Colonic mucosa (tissue), 4 donors: ENCODE measurements around the gene BAG1. TPM values are rescaled to one million over a fixed set of nuclear protein-coding genes. Genes with fewer than 3 reads are reported as not detected.
A peak's percentile ranks its signal among the peaks of the same experiment; 100 is the strongest.

Experiments
- DNase-seq: peaks from one replicate; pipeline ENCODE4 v3.0.0-alpha.2; 2020
- H3K27ac ChIP-seq: fragments of 200-600 bp; one replicate; pipeline ENCODE4 v1.8.0; 2021
- H3K27me3 ChIP-seq: fragments of 200-600 bp; one replicate; pipeline ENCODE4 v1.8.0; 2021
- H3K36me3 ChIP-seq: fragments of 200-600 bp; one replicate; pipeline ENCODE4 v1.8.0; 2021
- H3K4me1 ChIP-seq: fragments of 200-600 bp; one replicate; pipeline ENCODE4 v1.8.0; 2021; ENCODE audit warnings: mild to moderate bottlenecking
- H3K4me3 ChIP-seq: fragments of 200-600 bp; one replicate; pipeline ENCODE4 v1.8.0; 2021
- H3K9ac ChIP-seq, 2 donors: one replicate each; pipeline ENCODE4 v1.7.0; 2013; ENCODE audit warnings: control low read depth in 2 of 2, low read depth in 2 of 2, low read length in 2 of 2
- H3K9me3 ChIP-seq: fragments of 200-600 bp; one replicate; pipeline ENCODE4 v1.8.0; 2021
- intact Hi-C: fragments of 100-400 bp; cut with DNase I; formaldehyde crosslinking; loops from one replicate; pipeline ENCODE4 v1.14.1; 2022
- total RNA-seq, 2 donors: library from RNA; stranded (reverse); fragmentation: NEBNext Ultra II Directional in 1 of 2; extraction: Animal tissue kit (Norgen Biotek cat#: 25700) in 1 of 2; gene quantifications; one replicate each; pipeline ENCODE4 v1.2.1, GENCODE V29; 2021
- TF ChIP-seq, protein P1 (sequence below): fragments of 200-600 bp; IDR thresholded peaks from one replicate; pipeline ENCODE4 v1.8.0; 2022; ENCODE audit warnings: antibody characterized with exemption, mild to moderate bottlenecking
- donor health status: healthy.
- donor health status: DM: no; HTN: no; CAD: no.
- donor health status: DM: no; HTN: no; CAD: no.

Gene BAG1
- total RNA-seq, 2 donors from 2014 or later, result 117 to 122 TPM

DNA sequence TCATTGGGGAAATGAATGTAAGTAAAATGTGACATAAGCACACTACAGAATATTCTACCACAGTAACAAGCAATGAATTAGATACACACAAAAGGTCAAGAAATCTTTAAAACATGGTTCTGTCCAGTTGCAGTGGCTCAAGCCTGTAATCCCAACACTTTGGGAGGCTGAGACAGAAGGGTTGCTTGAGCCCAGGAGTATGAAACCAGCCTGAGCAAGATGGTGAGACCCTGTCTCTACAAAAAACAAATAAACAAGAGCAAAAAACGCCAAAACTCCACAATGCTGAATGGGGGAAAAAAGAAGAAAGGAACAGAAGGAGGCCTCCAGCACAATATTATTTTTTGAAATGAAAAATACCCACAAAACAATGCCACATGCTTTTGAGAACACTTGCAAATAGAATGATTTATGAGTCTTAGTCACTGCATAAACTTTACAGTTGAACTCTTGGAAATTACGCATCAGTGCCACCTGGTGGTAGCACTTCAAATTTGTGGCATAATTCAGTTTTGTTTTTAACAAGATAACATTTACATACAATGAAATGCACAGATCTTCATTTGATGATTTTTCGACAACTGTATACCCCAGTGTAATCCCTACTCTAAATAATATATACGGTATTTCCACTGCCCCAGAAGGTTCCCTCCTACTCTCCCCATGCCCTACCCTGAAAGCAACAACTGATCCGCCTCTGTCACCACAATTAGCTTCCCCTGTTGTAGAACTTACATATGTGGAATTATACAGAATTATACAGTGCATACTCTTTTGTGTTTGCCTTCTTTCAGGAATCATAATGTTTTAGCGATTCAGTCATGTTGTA is 39.0 kb downstream of the BAG1 start:
- intact Hi-C loops, result loop anchor here (2.0 kb wide), 1 partner anchor 143 kb away; no protein-coding TSS in a partner anchor
- H3K27ac ChIP-seq, result no peak overlapping the region
- no peak overlapping the region for H3K4me3 ChIP-seq
- TF ChIP-seq, protein P1, sequence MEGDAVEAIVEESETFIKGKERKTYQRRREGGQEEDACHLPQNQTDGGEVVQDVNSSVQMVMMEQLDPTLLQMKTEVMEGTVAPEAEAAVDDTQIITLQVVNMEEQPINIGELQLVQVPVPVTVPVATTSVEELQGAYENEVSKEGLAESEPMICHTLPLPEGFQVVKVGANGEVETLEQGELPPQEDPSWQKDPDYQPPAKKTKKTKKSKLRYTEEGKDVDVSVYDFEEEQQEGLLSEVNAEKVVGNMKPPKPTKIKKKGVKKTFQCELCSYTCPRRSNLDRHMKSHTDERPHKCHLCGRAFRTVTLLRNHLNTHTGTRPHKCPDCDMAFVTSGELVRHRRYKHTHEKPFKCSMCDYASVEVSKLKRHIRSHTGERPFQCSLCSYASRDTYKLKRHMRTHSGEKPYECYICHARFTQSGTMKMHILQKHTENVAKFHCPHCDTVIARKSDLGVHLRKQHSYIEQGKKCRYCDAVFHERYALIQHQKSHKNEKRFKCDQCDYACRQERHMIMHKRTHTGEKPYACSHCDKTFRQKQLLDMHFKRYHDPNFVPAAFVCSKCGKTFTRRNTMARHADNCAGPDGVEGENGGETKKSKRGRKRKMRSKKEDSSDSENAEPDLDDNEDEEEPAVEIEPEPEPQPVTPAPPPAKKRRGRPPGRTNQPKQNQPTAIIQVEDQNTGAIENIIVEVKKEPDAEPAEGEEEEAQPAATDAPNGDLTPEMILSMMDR, result peak; percentile 72
- DNase-seq, result peak; percentile 88
- no peak overlapping the region for H3K9ac ChIP-seq
- H3K4me1 ChIP-seq, result no peaks in the 10 kb centered on the region
- no peaks in the 10 kb centered on the region for H3K27me3 ChIP-seq
- no peaks in the 10 kb centered on the region for H3K36me3 ChIP-seq
- H3K9me3 ChIP-seq, result no peaks in the 10 kb centered on the region

DNA sequence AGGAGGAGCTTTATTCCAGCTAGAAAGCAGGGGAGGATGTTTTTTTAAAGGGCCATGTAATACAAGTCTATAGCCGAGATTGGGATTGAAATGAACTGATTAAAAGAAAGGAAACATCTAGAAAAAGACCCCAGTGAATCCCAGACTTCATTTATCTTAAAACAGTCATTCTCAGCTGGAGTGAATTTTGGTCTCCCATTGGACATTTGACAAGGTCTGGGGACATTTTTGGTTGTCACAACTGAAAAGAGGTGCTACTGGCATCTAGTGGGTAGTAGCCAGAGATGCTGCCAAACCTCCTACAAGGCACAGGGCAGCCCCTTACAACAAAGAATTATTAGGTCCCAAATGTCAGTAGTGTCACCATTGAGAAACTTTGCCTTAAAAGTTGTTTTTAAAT is 40.8 kb downstream of the BAG1 start:
- H3K9ac ChIP-seq, result no peak overlapping the region
- no peak overlapping the region for H3K27ac ChIP-seq
- no peaks in the 10 kb centered on the region for H3K36me3 ChIP-seq
- no peak overlapping the region for H3K4me3 ChIP-seq
- no peak for DNase-seq
- intact Hi-C loops, result loop anchor here (2.0 to 5.0 kb wide), 2 partner anchors 51 to 141 kb away; no protein-coding TSS in a partner anchor
- no peaks in the 10 kb centered on the region for H3K4me1 ChIP-seq
- no peaks in the 10 kb centered on the region for H3K9me3 ChIP-seq
- TF ChIP-seq, protein P1, result no peak
- H3K27me3 ChIP-seq, result no peaks in the 10 kb centered on the region

DNA sequence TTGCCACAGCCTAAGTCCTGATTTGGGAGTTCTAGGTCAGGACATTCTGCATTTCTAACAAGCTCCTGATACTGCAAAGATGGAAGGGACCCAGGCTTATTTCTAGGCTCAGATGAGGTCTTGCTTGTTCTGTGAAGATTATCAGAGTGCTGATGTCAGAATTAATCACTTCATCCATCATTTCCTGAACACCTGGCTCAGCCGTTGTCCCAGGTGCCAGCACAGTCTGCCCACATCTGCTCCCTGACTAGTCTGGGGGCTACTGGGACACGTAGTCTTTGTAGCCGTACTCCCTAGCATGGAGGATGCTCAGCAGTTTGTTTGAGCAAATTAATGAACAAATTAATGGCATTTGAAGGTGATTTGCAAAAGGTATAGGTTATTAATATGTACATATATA is 42.5 kb downstream of the BAG1 start:
- Histone ChIP-seq H3K4me1 (no peaks in the 10 kb centered on the region), H3K36me3 (no peaks in the 10 kb centered on the region), H3K27ac (no peak overlapping the region), H3K4me3 (no peak overlapping the region), H3K27me3 (no peaks in the 10 kb centered on the region), H3K9ac (no peak overlapping the region), H3K9me3 (no peaks in the 10 kb centered on the region)
- intact Hi-C loops, result loop anchor here (5.0 kb wide), 1 partner anchor 50 kb away; no protein-coding TSS in a partner anchor
- TF ChIP-seq, protein P1, result no peak
- no peak for DNase-seq

DNA sequence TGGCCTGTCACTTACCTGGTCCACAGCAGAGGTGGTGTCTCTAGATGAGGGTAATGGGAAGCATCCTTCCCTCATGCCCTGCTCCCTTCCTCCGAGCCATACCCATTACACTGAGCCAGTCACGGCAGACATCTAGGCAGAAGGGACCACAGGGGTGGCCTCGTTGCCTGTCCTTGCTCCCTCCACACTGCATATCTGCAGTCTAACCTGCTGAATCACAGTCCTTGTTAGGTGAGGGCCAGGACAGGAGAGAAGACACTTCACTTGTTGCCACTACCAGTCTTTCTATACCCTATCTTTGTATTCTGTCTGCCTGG is 43.0 kb downstream of the BAG1 start:
- Histone ChIP-seq H3K9ac (no peak overlapping the region), H3K4me3 (no peak overlapping the region), H3K9me3 (no peaks in the 10 kb centered on the region), H3K27me3 (no peaks in the 10 kb centered on the region), H3K36me3 (no peaks in the 10 kb centered on the region), H3K4me1 (no peaks in the 10 kb centered on the region), H3K27ac (no peak overlapping the region)
- TF ChIP-seq, protein P1, result no peak
- DNase-seq, result no peak
- intact Hi-C loops, result loop anchor here (5.0 kb wide), 1 partner anchor 49 kb away; no protein-coding TSS in a partner anchor

DNA sequence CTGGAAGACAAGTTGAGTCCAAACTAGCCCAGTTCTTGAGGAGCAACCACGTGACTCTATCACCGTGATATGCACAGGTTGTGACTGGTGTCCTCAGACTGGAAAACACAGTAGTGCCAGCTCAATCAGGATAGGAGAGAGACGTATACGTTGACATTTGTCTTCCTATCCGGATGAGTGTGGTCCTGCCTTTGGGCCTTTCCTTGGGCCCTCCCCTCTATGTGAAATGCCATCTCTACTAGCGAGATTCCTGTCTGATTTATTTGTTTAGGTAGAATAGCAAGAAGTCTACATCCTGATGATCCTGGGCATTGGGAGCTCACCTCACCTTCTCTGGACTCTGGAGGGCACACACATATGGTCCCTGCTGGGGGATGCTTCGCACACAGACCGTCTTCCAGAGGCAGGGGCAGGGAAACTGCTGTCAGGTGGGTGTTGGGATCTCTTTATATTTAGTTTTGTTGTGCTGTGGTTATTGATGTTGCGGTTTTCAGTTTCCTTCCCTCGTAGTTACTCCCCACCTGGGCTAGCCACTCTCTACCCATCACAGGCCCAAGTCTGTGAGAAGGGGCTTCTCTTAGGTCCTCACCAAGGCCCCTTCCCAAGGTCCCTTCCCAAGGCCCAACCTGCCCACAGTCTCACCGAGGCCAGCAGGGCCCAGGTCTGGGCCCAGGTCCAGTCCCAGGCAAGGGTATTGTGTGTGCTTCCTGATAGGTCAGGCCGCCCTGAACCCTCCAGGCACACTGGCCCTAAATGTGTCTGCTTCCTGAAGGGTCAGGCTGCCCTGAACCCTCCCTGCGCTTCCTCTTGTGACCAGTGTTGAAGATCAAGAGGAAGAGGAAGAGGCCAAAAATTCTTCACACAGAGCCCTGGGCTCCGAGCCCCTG is 43.6 kb downstream of the BAG1 start:
- intact Hi-C loops, result loop anchor here (5.0 kb wide), 1 partner anchor 49 kb away; no protein-coding TSS in a partner anchor
- TF ChIP-seq, protein P1, result no peak
- DNase-seq, result no peak
- Histone ChIP-seq H3K27ac (no peak overlapping the region), H3K9ac (no peak overlapping the region), H3K4me3 (no peak overlapping the region), H3K4me1 (no peaks in the 10 kb centered on the region), H3K36me3 (no peaks in the 10 kb centered on the region), H3K9me3 (no peaks in the 10 kb centered on the region), H3K27me3 (no peaks in the 10 kb centered on the region)
